GM10248 (cell line): Measurements from ENCODE around the gene USF1.
A peak's percentile ranks its signal among the peaks of the same experiment; 100 is the strongest.
"Not testable (repeated sequence)": the region's sequence is repeated elsewhere in the genome, so short reads cannot be mapped to it uniquely, and the experiment has no call there.

Experiments used
- CTCF ChIA-PET: fragments of 300-600 bp; sonication (Branson Sonifier 250); formaldehyde crosslinking; extraction: SDS; loops from one replicate; lab custom pipeline; 2021; ENCODE audit warnings: antibody characterized with exemption; lab: Yijun Ruan, JAX
- POLR2A ChIA-PET: fragments of 350-650 bp; sonication (Branson Sonifier 250); formaldehyde crosslinking; extraction: SDS; loops from one replicate; lab custom pipeline; 2020; ENCODE audit warnings: antibody characterized with exemption; lab: Yijun Ruan, JAX
- DNase-seq: peaks from one replicate; pipeline ENCODE4 v3.0.0; 2012; ENCODE audit errors: extremely low spot score
- CTCF ChIP-seq: IDR thresholded peaks from 2 replicates; pipeline ENCODE4 v1.5.1; 2012; ENCODE audit warnings: mild to moderate bottlenecking, low read depth; ENCODE audit errors: extremely low read depth, missing control alignments, control extremely low read depth

USF1 gene

GRCh38 chr1:161039154-161039545, 6.6 kb downstream of the USF1 start:
- TF ChIP-seq CTCF: no peak
- POLR2A ChIA-PET: interaction anchor here (0.7 to 1.7 kb wide), 3 partner anchors 8 to 1406 kb away, joined by 7 to 11 read pairs (median 7); partner anchors contain the start of gene F11R
- CTCF ChIA-PET: interaction anchor here (1.0 to 5.6 kb wide), 7 partner anchors 8 to 99 kb away, joined by 3 to 49 read pairs (median 6); partner anchors contain the start of genes F11R, KLHDC9, NIT1 and PFDN2
- DNase-seq: no peak

- POLR2A ChIA-PET: interaction anchor here (0.7 to 1.7 kb wide), 4 partner anchors 8 to 268 kb away, joined by 3 to 7 read pairs (median 5); partner anchors contain the start of gene F11R
- CTCF ChIA-PET: interaction anchor here (1.0 to 5.6 kb wide), 6 partner anchors 17 to 99 kb away, joined by 3 to 49 read pairs (median 7); partner anchors contain the start of genes F11R, KLHDC9, NIT1 and PFDN2
- DNase-seq: peak; percentile 92
- TF ChIP-seq CTCF: no peak
These were observed 7.1 kb downstream of the USF1 start, which contains the start of gene TSTD1 for GRCh38 chr1:161038523-161039153. Gene TSTD1, minus strand, starts transcription at chr1:161038964. Its CDS starts 75 bp downstream, at chr1:161038889.

GRCh38 chr1:161037661-161038522, 7.9 kb downstream of the USF1 start:
- TF ChIP-seq CTCF: no peak
- DNase-seq: peak; percentile 37
- CTCF ChIA-PET: interaction anchor here (1.0 to 5.6 kb wide), 5 partner anchors 11 to 61 kb away, joined by 3 to 49 read pairs (median 10); partner anchors contain the start of genes F11R and KLHDC9
- POLR2A ChIA-PET: interaction anchor here (0.7 to 1.7 kb wide), 4 partner anchors 9 to 268 kb away, joined by 3 to 7 read pairs (median 5); partner anchors contain the start of gene F11R

- no peak for DNase-seq
- ChIA-PET POLR2A (no interaction called here), CTCF (interaction anchor here (1.1 to 3.8 kb wide), 3 partner anchors 8 to 100 kb away, joined by 3 to 17 read pairs (median 4); partner anchors contain the start of gene USF1)
- no peak for TF ChIP-seq CTCF
These were observed 12.0 kb downstream of the USF1 start for GRCh38 chr1:161033751-161034150.

- CTCF ChIA-PET: interaction anchor here (0.7 to 3.8 kb wide), 5 partner anchors 10 to 101 kb away, joined by 3 to 17 read pairs (median 3); partner anchors contain the start of gene USF1
- no peak for TF ChIP-seq CTCF
- POLR2A ChIA-PET: interaction anchor here (1.1 kb wide), 1 partner anchor 11 kb away, joined by 3 read pairs; the partner anchor contains the start of gene F11R
- DNase-seq: no peak
These were observed 13.4 kb downstream of the USF1 start for GRCh38 chr1:161032409-161032808.

GRCh38 chr1:161031874-161032273, 13.9 kb downstream of the USF1 start:
- TF ChIP-seq CTCF: no peak
- POLR2A ChIA-PET: interaction anchor here (1.1 kb wide), 1 partner anchor 11 kb away, joined by 3 read pairs; the partner anchor contains the start of gene F11R
- CTCF ChIA-PET: interaction anchor here (0.7 to 3.8 kb wide), 2 partner anchors 10 to 18 kb away, joined by 3 to 17 read pairs; no protein-coding TSS in a partner anchor
- no peak for DNase-seq

- POLR2A ChIA-PET, DNase-seq, CTCF ChIA-PET: not testable (repeated sequence)
These were observed 16.3 kb downstream of the USF1 start for GRCh38 chr1:161029466-161029865.

GRCh38 chr1:161026954-161027353, 18.8 kb downstream of the USF1 start:
- POLR2A ChIA-PET, DNase-seq: not testable (repeated sequence)
- CTCF ChIA-PET: interaction anchor here (1.1 to 2.7 kb wide), 4 partner anchors 8 to 30 kb away, joined by 3 to 10 read pairs (median 5); no protein-coding TSS in a partner anchor

GRCh38 chr1:161022432-161022831, 23.3 kb downstream of the USF1 start:
- ChIA-PET POLR2A (interaction anchor here (2.3 kb wide), 1 partner anchor 23 kb away, joined by 13 read pairs; the partner anchor contains the start of gene USF1), CTCF (interaction anchor here (1.2 kb wide), 1 partner anchor 21 kb away, joined by 3 read pairs; no protein-coding TSS in a partner anchor)
- DNase-seq: not testable (repeated sequence)
